ENCODE results near the gene EXOC2.

EXOC2 gene

GRCh38 chr6:456358-456867 lies 236.5 kb downstream of the EXOC2 start:
- TF ChIP-seq, protein P1, sequence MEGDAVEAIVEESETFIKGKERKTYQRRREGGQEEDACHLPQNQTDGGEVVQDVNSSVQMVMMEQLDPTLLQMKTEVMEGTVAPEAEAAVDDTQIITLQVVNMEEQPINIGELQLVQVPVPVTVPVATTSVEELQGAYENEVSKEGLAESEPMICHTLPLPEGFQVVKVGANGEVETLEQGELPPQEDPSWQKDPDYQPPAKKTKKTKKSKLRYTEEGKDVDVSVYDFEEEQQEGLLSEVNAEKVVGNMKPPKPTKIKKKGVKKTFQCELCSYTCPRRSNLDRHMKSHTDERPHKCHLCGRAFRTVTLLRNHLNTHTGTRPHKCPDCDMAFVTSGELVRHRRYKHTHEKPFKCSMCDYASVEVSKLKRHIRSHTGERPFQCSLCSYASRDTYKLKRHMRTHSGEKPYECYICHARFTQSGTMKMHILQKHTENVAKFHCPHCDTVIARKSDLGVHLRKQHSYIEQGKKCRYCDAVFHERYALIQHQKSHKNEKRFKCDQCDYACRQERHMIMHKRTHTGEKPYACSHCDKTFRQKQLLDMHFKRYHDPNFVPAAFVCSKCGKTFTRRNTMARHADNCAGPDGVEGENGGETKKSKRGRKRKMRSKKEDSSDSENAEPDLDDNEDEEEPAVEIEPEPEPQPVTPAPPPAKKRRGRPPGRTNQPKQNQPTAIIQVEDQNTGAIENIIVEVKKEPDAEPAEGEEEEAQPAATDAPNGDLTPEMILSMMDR (conservative IDR thresholded peaks at IDR 0.05; ENCODE audit: control insufficient read depth, insufficient read depth, low read depth, low read length) = no peak
- no peak for DNase-seq (ENCODE audit: low read depth)
- no peak overlapping the region for H3K4me3 ChIP-seq (ENCODE audit: control insufficient read depth, low read depth, low read length)

DNA sequence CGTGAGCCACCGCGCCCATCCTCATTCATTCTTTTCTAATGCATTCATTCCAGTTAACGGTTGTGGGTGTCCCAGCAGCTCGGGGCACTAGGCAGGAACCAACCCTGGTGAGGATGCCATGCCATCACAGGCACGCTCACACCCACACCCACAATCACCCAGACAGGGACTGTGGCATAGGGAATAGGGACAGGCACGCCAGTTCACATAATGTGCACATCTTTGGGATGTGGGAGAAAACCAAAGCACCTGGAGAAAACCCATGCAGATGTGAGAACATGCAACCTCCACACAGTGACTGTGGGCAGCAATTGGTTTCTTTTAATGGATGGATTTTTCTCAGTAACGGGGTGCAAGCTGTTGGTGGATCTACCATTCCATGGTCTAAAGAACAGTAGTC lies 237.1 kb downstream of the EXOC2 start:
- DNase-seq (ENCODE audit: low read depth) = no peak
- TF ChIP-seq, protein P1 (conservative IDR thresholded peaks at IDR 0.05; ENCODE audit: control insufficient read depth, insufficient read depth, low read depth, low read length) = no peak
- no peak overlapping the region for H3K4me3 ChIP-seq (ENCODE audit: control insufficient read depth, low read depth, low read length)

DNA sequence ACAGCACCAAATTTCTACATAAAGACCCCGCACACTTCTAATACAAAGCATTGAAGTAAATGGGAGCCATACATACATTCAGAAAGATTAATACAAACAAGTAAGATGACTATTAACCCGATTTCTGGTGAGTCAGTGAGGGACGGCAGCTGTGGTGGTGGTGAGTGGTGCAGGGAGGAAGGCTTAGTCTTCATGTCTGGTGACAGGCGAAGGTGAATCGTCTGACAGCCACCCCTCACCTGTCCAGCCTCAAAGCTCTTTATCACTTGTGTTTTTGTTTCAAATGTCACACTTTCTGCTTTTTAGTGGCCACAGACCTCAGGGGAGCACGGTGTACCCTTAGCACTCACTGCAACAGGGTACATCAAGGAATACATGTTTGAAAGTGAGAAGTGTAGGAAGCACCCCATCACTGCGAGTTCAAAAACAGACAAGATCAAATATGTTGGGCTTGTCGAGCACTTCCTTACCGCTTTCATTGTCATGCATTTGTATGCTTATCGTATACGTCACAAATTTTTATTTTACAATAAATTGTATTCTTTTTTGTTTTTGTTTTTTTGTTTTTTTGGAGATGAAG lies 237.8 kb downstream of the EXOC2 start:
- TF ChIP-seq, protein P1 (conservative IDR thresholded peaks at IDR 0.05; ENCODE audit: control insufficient read depth, insufficient read depth, low read depth, low read length) = no peak
- DNase-seq (ENCODE audit: low read depth) = peak; percentile 39

GRCh38 chr6:454148-454991 lies 238.6 kb downstream of the EXOC2 start:
- H3K4me3 ChIP-seq (ENCODE audit: control insufficient read depth, low read depth, low read length) = no peak overlapping the region
- TF ChIP-seq, protein P1 (conservative IDR thresholded peaks at IDR 0.05; ENCODE audit: control insufficient read depth, insufficient read depth, low read depth, low read length) = no peak
- peak; percentile 55 for DNase-seq (ENCODE audit: low read depth)

More for the DNA sequence above, 237.8 kb downstream of the EXOC2 start:
- H3K4me3 ChIP-seq (ENCODE audit: control insufficient read depth, low read depth, low read length) = no peak overlapping the region

GRCh38 chr6:453152-453551 lies 239.8 kb downstream of the EXOC2 start:
- TF ChIP-seq, protein P1 (conservative IDR thresholded peaks at IDR 0.05; ENCODE audit: control insufficient read depth, insufficient read depth, low read depth, low read length) = no peak
- peak; percentile 92 for DNase-seq (ENCODE audit: low read depth)
- no peak overlapping the region for H3K4me3 ChIP-seq (ENCODE audit: control insufficient read depth, low read depth, low read length)

DNA sequence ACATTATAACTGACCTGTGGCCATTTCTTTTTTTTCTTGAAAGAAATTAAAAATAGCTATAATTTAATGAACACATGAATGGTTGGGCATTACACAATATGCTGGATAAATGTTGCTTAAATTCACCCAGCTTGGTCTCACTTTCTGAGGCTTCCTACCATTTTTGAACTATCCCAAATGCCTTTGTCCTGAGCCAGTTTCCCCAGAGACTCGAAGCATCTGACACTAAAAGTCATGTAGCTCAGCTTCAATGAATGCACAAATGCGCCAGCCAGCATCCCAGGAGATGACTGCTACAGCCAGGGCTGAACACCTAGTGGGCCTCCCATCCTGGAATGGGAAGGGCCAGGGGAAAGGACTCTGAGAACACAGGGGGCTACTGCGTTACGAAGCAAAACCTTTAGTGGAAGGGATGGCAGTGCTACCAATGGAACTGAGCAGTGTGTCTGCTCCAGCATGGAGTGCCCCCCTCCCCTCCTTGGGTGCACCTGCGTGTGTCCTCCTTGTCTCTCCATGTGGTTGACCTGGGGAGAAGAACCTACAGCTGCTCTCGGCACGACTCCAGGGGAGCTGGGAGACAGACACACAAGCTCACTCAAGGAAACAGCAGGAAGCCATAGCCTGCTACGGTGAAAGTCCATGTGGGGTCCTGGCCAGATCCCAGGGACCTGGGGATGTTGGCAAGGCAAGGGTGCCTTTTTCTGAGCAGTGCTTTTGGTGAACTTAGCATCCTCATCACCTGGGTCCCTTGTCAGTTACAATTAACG lies 240.5 kb downstream of the EXOC2 start:
- peak; percentile 81 for DNase-seq (ENCODE audit: low read depth)

More for the DNA sequence above, 240.5 kb downstream of the EXOC2 start:
- H3K4me3 ChIP-seq (ENCODE audit: control insufficient read depth, low read depth, low read length) = no peak overlapping the region
- TF ChIP-seq, protein P1 (conservative IDR thresholded peaks at IDR 0.05; ENCODE audit: control insufficient read depth, insufficient read depth, low read depth, low read length) = no peak
